ENCODE data around the gene ESPNL.

Gene ESPNL

GRCh38 chr2:238130111-238130695, 30.1 kb downstream of the ESPNL start:
- no peak for TF ChIP-seq Cebpa-rat (IDR thresholded peaks at IDR 0.05)
- Histone ChIP-seq H3K9ac (peak overlapping the region in 1 of 11 experiments; percentile 47; a peak in 3 of 22 replicates), H3K4me2 (peak overlapping the region in 9 of 11 experiments; percentile 55 to 88 (median 78); a peak in 17 of 22 replicates), H3K4me1 (peaks cover 26 to 77% (median 64%) of the 10 kb centered on the region in 10 experiments; a peak in 18 of 20 replicates), H3K4me3 (no peak overlapping the region), H3K36me3 (no peaks in the 10 kb centered on the region), H3K27ac (peak overlapping the region in 3 of 11 experiments; percentile 6 to 36 (median 13); a peak in 2 of 22 replicates), H3K9me3 (replicated peaks in 1 of 11) (no peaks in the 10 kb centered on the region), H4K20me1 (peaks cover 0 to 4% (median 0%) of the 10 kb centered on the region in 11 experiments; a peak in 1 of 22 replicates), H3K27me3 (peaks cover 0 to 21% (median 0%) of the 10 kb centered on the region in 11 experiments; a peak in 8 of 22 replicates)

- Histone ChIP-seq H3K27me3 (peaks cover 0 to 21% (median 0%) of the 10 kb centered on the region in 11 experiments; a peak in 8 of 22 replicates), H3K4me2 (peak overlapping the region; percentile 29 to 88 (median 72); a peak in 21 of 22 replicates), H3K4me1 (peaks cover 26 to 77% (median 66%) of the 10 kb centered on the region in 10 experiments; a peak in 18 of 20 replicates), H4K20me1 (peaks cover 0 to 4% (median 0%) of the 10 kb centered on the region in 11 experiments; a peak in 1 of 22 replicates), H3K4me3 (no peak overlapping the region), H3K9ac (peak overlapping the region in 4 of 11 experiments; percentile 1 to 47 (median 6); a peak in 3 of 22 replicates), H3K36me3 (no peaks in the 10 kb centered on the region), H3K27ac (peak overlapping the region in 4 of 11 experiments; percentile 0 to 36 (median 10); a peak in 4 of 22 replicates), H3K9me3 (replicated peaks in 1 of 11) (no peaks in the 10 kb centered on the region)
- TF ChIP-seq Cebpa-rat (IDR thresholded peaks at IDR 0.05), result no peak
Measured at GRCh38 chr2:238130696-238131628, 30.8 kb downstream of the ESPNL start.

GRCh38 chr2:238131761-238132462, 31.8 kb downstream of the ESPNL start:
- no peaks in the 10 kb centered on the region for H3K9me3 ChIP-seq (replicated peaks in 1 of 11)
- H3K27me3 ChIP-seq, result peaks cover 0 to 21% (median 0%) of the 10 kb centered on the region in 11 experiments; a peak in 8 of 22 replicates
- peaks cover 0 to 4% (median 0%) of the 10 kb centered on the region in 11 experiments; a peak in 1 of 22 replicates for H4K20me1 ChIP-seq
- H3K4me1 ChIP-seq, result peaks cover 32 to 77% (median 69%) of the 10 kb centered on the region in 10 experiments
- H3K9ac ChIP-seq, result 0 out of 22 replicates have a peak overlapping the region, but pooled peaks of 1 of the 11 experiments have one; percentile 14
- 0 out of 22 replicates have a peak overlapping the region, but pooled peaks of 1 of the 11 experiments have one; percentile 0 for H3K27ac ChIP-seq
- H3K36me3 ChIP-seq, result no peaks in the 10 kb centered on the region
- peak overlapping the region; percentile 29 to 88 (median 72); a peak in 20 of 22 replicates for H3K4me2 ChIP-seq
- no peak for TF ChIP-seq Cebpa-rat (IDR thresholded peaks at IDR 0.05)
- no peak overlapping the region for H3K4me3 ChIP-seq

GRCh38 chr2:238132463-238133450, 32.6 kb downstream of the ESPNL start:
- TF ChIP-seq Cebpa-rat (IDR thresholded peaks at IDR 0.05), result no peak
- Histone ChIP-seq H3K9me3 (replicated peaks in 1 of 11) (no peaks in the 10 kb centered on the region), H3K4me1 (peaks cover 41 to 77% (median 69%) of the 10 kb centered on the region in 10 experiments), H3K27me3 (peaks cover 0 to 21% (median 0%) of the 10 kb centered on the region in 11 experiments; a peak in 8 of 22 replicates), H3K36me3 (no peaks in the 10 kb centered on the region), H3K27ac (no peak overlapping the region), H3K9ac (peak overlapping the region in 1 of 11 experiments; percentile 14; a peak in 1 of 22 replicates), H4K20me1 (peaks cover 0 to 4% (median 0%) of the 10 kb centered on the region in 11 experiments; a peak in 1 of 22 replicates), H3K4me3 (no peak overlapping the region), H3K4me2 (peak overlapping the region; percentile 27 to 88 (median 72); a peak in 19 of 22 replicates)

GRCh38 chr2:238133499-238134392, 33.6 kb downstream of the ESPNL start:
- peaks cover 0 to 4% (median 0%) of the 10 kb centered on the region in 11 experiments; a peak in 1 of 22 replicates for H4K20me1 ChIP-seq
- peaks cover 51 to 82% (median 75%) of the 10 kb centered on the region in 10 experiments for H3K4me1 ChIP-seq
- H3K9ac ChIP-seq, result no peak overlapping the region
- H3K27ac ChIP-seq, result no peak overlapping the region
- no peaks in the 10 kb centered on the region for H3K9me3 ChIP-seq (replicated peaks in 1 of 11)
- no peak overlapping the region for H3K4me3 ChIP-seq
- peak overlapping the region; percentile 27 to 88 (median 72); a peak in 19 of 22 replicates for H3K4me2 ChIP-seq
- no peak for TF ChIP-seq Cebpa-rat (IDR thresholded peaks at IDR 0.05)
- H3K36me3 ChIP-seq, result no peaks in the 10 kb centered on the region
- H3K27me3 ChIP-seq, result peaks cover 0 to 21% (median 0%) of the 10 kb centered on the region in 11 experiments; a peak in 8 of 22 replicates

GRCh38 chr2:238134393-238134785, 34.2 kb downstream of the ESPNL start:
- H3K36me3 ChIP-seq, result no peaks in the 10 kb centered on the region
- no peaks in the 10 kb centered on the region for H3K9me3 ChIP-seq (replicated peaks in 1 of 11)
- H3K9ac ChIP-seq, result no peak overlapping the region
- peaks cover 0 to 4% (median 0%) of the 10 kb centered on the region in 11 experiments; a peak in 1 of 22 replicates for H4K20me1 ChIP-seq
- H3K4me1 ChIP-seq, result peaks cover 57 to 86% (median 81%) of the 10 kb centered on the region in 10 experiments
- peaks cover 0 to 21% (median 0%) of the 10 kb centered on the region in 11 experiments; a peak in 8 of 22 replicates for H3K27me3 ChIP-seq
- H3K4me2 ChIP-seq, result peak overlapping the region in 7 of 11 experiments; percentile 18 to 88 (median 78); a peak in 4 of 22 replicates
- no peak overlapping the region for H3K4me3 ChIP-seq
- no peak for TF ChIP-seq Cebpa-rat (IDR thresholded peaks at IDR 0.05)
- no peak overlapping the region for H3K27ac ChIP-seq
